ENCODE measurements around the gene COG3.

DNA sequence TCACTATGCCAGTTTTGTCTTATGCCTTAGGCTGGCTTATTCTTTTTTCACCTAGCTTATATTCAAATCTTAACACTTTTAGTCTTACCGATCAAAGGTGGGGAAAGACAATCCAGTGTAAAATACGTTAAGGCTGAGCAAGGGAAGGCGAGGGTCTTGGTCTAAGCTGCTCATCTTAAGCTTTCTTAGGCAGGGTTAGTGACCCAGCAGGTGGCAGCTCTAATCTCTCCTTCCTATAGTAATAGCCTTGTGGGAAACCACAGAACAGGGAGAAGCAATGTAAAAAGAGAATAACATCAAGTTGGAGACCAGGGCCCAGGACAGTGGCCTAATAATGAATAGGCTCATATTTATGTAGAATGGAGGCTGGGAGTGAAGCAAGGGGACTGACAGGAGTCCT is 45.9 kb downstream of the COG3 start:
- TF ChIP-seq CTCF (conservative IDR thresholded peaks at IDR 0.05; ENCODE audit: low read depth in 2 of 2) (no peak), CREB1 (CRISPR knock-in tag; IDR thresholded peaks at IDR 0.05; ENCODE audit: low read depth) (no peak), POLR2AphosphoS5 (IDR thresholded peaks at IDR 0.05; ENCODE audit: low read depth) (no peak), EZH2 (IDR thresholded peaks at IDR 0.05; ENCODE audit: low read depth, unreplicated experiment) (no peak), STAT1 (IDR thresholded peaks at IDR 0.05; ENCODE audit: unreplicated experiment) (no peak), EZH2phosphoT487 (IDR thresholded peaks at IDR 0.05; ENCODE audit: unreplicated experiment) (no peak), JUNB (IDR thresholded peaks at IDR 0.05; ENCODE audit: unreplicated experiment) (no peak), ZNF331 (CRISPR knock-in tag; IDR thresholded peaks at IDR 0.05; ENCODE audit: low read depth) (no peak), ZNF462 (CRISPR knock-in tag; IDR thresholded peaks at IDR 0.05) (no peak), NANOG (IDR thresholded peaks at IDR 0.05; ENCODE audit: borderline replicate concordance) (no peak), ZNF114 (CRISPR knock-in tag; IDR thresholded peaks at IDR 0.05) (no peak)
- TF ChIP-seq, protein P1, sequence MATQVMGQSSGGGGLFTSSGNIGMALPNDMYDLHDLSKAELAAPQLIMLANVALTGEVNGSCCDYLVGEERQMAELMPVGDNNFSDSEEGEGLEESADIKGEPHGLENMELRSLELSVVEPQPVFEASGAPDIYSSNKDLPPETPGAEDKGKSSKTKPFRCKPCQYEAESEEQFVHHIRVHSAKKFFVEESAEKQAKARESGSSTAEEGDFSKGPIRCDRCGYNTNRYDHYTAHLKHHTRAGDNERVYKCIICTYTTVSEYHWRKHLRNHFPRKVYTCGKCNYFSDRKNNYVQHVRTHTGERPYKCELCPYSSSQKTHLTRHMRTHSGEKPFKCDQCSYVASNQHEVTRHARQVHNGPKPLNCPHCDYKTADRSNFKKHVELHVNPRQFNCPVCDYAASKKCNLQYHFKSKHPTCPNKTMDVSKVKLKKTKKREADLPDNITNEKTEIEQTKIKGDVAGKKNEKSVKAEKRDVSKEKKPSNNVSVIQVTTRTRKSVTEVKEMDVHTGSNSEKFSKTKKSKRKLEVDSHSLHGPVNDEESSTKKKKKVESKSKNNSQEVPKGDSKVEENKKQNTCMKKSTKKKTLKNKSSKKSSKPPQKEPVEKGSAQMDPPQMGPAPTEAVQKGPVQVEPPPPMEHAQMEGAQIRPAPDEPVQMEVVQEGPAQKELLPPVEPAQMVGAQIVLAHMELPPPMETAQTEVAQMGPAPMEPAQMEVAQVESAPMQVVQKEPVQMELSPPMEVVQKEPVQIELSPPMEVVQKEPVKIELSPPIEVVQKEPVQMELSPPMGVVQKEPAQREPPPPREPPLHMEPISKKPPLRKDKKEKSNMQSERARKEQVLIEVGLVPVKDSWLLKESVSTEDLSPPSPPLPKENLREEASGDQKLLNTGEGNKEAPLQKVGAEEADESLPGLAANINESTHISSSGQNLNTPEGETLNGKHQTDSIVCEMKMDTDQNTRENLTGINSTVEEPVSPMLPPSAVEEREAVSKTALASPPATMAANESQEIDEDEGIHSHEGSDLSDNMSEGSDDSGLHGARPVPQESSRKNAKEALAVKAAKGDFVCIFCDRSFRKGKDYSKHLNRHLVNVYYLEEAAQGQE (IDR thresholded peaks at IDR 0.05; ENCODE audit: unreplicated experiment) = no peak
- TF ChIP-seq, protein P2, sequence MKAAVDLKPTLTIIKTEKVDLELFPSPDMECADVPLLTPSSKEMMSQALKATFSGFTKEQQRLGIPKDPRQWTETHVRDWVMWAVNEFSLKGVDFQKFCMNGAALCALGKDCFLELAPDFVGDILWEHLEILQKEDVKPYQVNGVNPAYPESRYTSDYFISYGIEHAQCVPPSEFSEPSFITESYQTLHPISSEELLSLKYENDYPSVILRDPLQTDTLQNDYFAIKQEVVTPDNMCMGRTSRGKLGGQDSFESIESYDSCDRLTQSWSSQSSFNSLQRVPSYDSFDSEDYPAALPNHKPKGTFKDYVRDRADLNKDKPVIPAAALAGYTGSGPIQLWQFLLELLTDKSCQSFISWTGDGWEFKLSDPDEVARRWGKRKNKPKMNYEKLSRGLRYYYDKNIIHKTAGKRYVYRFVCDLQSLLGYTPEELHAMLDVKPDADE (IDR thresholded peaks at IDR 0.05) = no peak

All from GM23338 (cell line).